HepG2 (cell line): ENCODE results near the gene CDK7. TPM values are rescaled to one million over a fixed set of nuclear protein-coding genes. Genes with fewer than 3 reads are reported as not detected.

Source experiments
- ARID3A ChIP-seq: IDR thresholded peaks from 2 replicates; pipeline ENCODE4 v1.6.1; 2012; ENCODE audit warnings: low read depth, low read length, improper control_type of control experiment
- ATF3 ChIP-seq: sonication (generic); formaldehyde crosslinking; IDR thresholded peaks from 2 replicates; pipeline ENCODE4 v1.4.0; 2020; ENCODE audit warnings: missing genetic modification reagents
- FOXA3 ChIP-seq: IDR thresholded peaks from 2 replicates; pipeline ENCODE4 v1.6.1; 2016; ENCODE audit warnings: missing genetic modification reagents, missing compliant biosample characterization
- HHEX ChIP-seq: IDR thresholded peaks from 2 replicates; pipeline ENCODE4 v1.6.1; 2016; ENCODE audit warnings: control low read depth
- JUND ChIP-seq: sonication (generic); formaldehyde crosslinking; IDR thresholded peaks from 2 replicates; pipeline ENCODE4 v1.8.0; 2022; ENCODE audit warnings: mild to moderate bottlenecking, missing genetic modification reagents
- RXRB ChIP-seq: IDR thresholded peaks from 2 replicates; pipeline ENCODE4 v1.6.1; 2016; ENCODE audit warnings: borderline replicate concordance, missing genetic modification reagents, missing compliant biosample characterization
- SALL1 ChIP-seq: sonication (generic); formaldehyde crosslinking; IDR thresholded peaks from 2 replicates; pipeline ENCODE4 v1.8.0; 2022; ENCODE audit warnings: mild to moderate bottlenecking, missing genetic modification reagents
- ZNF597 ChIP-seq: sonication (generic); formaldehyde crosslinking; IDR thresholded peaks from 2 replicates; pipeline ENCODE4 v1.5.0; 2020; ENCODE audit warnings: missing genetic modification reagents
- ZNF770 ChIP-seq: sonication (generic); formaldehyde crosslinking; IDR thresholded peaks from 2 replicates; pipeline ENCODE4 v1.5.0; 2020; ENCODE audit warnings: mild to moderate bottlenecking, missing genetic modification reagents
- ZNF891 ChIP-seq: sonication (generic); formaldehyde crosslinking; IDR thresholded peaks from 2 replicates; pipeline ENCODE4 v1.5.0; 2020; ENCODE audit warnings: mild to moderate bottlenecking, missing genetic modification reagents
- ZSCAN22 ChIP-seq: sonication (generic); formaldehyde crosslinking; IDR thresholded peaks from 2 replicates; pipeline ENCODE4 v1.4.0; 2020; ENCODE audit warnings: mild to moderate bottlenecking, missing genetic modification reagents
- polyA plus RNA-seq, 8 experiments: library from polyadenylated mRNA; depleted of rRNA in 3 of 8; stranded (reverse) in 7 of 8; unstranded in 1 of 8; fragments of >200 nt; fragmentation: Illumina TruSeq in 4 of 8; extraction: Trizol in 4 of 8; gene quantifications; 2 replicates each; pipeline versions ENCODE4 v1.2.1 to v1.2.3, GENCODE V29; 2011 to 2016; ENCODE audit warnings: low read depth in 4 of 8, missing spikeins in 1 of 8, mixed read lengths in 1 of 8; ENCODE audit not compliant: insufficient read depth in 1 of 8
- total RNA-seq, 5 experiments: library from RNA; depleted of rRNA; stranded (reverse); fragments of >200 nt; fragmentation: Illumina TruSeq; extraction: Trizol; gene quantifications; 2 replicates each; pipeline ENCODE4 v1.2.3, GENCODE V29; 2016; ENCODE audit warnings: low read depth in 1 of 5

The CDK7 gene
- total and polyA plus RNA-seq, 2 of the 13 experiments (the other 11 are each of a cell fraction or from before 2014, with no cell fraction given): 41.2 to 54.9 TPM

- peak; percentile 33; the same call in 1 of the 2 replicates for TF ChIP-seq ZNF770 (CRISPR knock-in tag)
- 0 out of 2 replicates have a peak, but pooled peaks have one; percentile 22 for TF ChIP-seq ATF3 (CRISPR knock-in tag)
- no peak for TF ChIP-seq ZSCAN22 (CRISPR knock-in tag)
- TF ChIP-seq JUND (CRISPR knock-in tag): 0 out of 2 replicates have a peak, but pooled peaks have one; percentile 28
- TF ChIP-seq SALL1 (CRISPR knock-in tag): 0 out of 2 replicates have a peak, but pooled peaks have one; percentile 22
- TF ChIP-seq HHEX (CRISPR knock-in tag): no peak
- no peak for TF ChIP-seq ZNF891 (CRISPR knock-in tag)
- peak; percentile 19; the same call in 1 of the 2 replicates for TF ChIP-seq RXRB (CRISPR knock-in tag)
- TF ChIP-seq FOXA3 (CRISPR knock-in tag): 0 out of 2 replicates have a peak, but pooled peaks have one; percentile 18
- TF ChIP-seq ZNF597 (CRISPR knock-in tag): no peak
- peak; percentile 54; the same call in 1 of the 2 replicates for TF ChIP-seq ARID3A
These were observed 28.0 kb upstream of the CDK7 start (continued) for GRCh38 chr5:69206528-69207190.
